KBM-7 (cell line): Measurements from ENCODE around the gene LANCL3.
A peak's percentile ranks its signal among the peaks of the same experiment; 100 is the strongest.

Experiments used
- DNase-seq: peaks from one replicate; pipeline ENCODE4 v3.0.0-alpha.2; 2015
- in situ Hi-C: fragments of 300-500 bp; cut with MboI; formaldehyde crosslinking; loops from 2 replicates; pipeline ENCODE4 v1.14.3; 2020; ENCODE audit warnings: low sequenced_read_pairs, low pct_unique_long_range_greater_than_20kb, mixed read lengths

LANCL3 gene

GRCh38 chrX:37676811-37677210 is 105.3 kb downstream of the LANCL3 start:
- DNase-seq = no peak
- in situ Hi-C loops = no loop called here

- in situ Hi-C loops = no loop called here
- DNase-seq = no peak
Measured at GRCh38 chrX:37677243-37677642, 105.8 kb downstream of the LANCL3 start.

- in situ Hi-C loops = no loop called here
- no peak for DNase-seq
Measured at GRCh38 chrX:37677765-37678164, 106.3 kb downstream of the LANCL3 start.

- in situ Hi-C loops = no loop called here
- DNase-seq = no peak
Measured at GRCh38 chrX:37678574-37678973, 107.1 kb downstream of the LANCL3 start.

- DNase-seq = no peak
- in situ Hi-C loops = no loop called here
Measured at GRCh38 chrX:37679230-37679629, 107.8 kb downstream of the LANCL3 start.

- DNase-seq = no peak
- in situ Hi-C loops = no loop called here
Measured at GRCh38 chrX:37679888-37680287, 108.4 kb downstream of the LANCL3 start.

- in situ Hi-C loops = no loop called here
- no peak for DNase-seq
Measured at GRCh38 chrX:37684426-37684825, 113.0 kb downstream of the LANCL3 start.

GRCh38 chrX:37684973-37685372 is 113.5 kb downstream of the LANCL3 start:
- in situ Hi-C loops = no loop called here
- no peak for DNase-seq

GRCh38 chrX:37685381-37686359 is 114.2 kb downstream of the LANCL3 start, which contains the start of gene XK:
Gene XK (plus strand): TSS chrX:37685791. CDS start chrX:37685962, 171 bp downstream.
- peak; percentile 72 for DNase-seq
- in situ Hi-C loops = no loop called here

GRCh38 chrX:37686369-37686995 is 115.0 kb downstream of the LANCL3 start:
- no peak for DNase-seq
- in situ Hi-C loops = no loop called here

- DNase-seq = no peak
- in situ Hi-C loops = no loop called here
Measured at GRCh38 chrX:37686996-37687395, 115.5 kb downstream of the LANCL3 start.

GRCh38 chrX:37690119-37690518 is 118.7 kb downstream of the LANCL3 start:
- in situ Hi-C loops = no loop called here

GRCh38 chrX:37692918-37693317 is 121.5 kb downstream of the LANCL3 start:
- in situ Hi-C loops = no loop called here
- no peak for DNase-seq

More at GRCh38 chrX:37690119-37690518, 118.7 kb downstream of the LANCL3 start:
- no peak for DNase-seq

- in situ Hi-C loops = no loop called here
- no peak for DNase-seq
Measured at GRCh38 chrX:37697169-37697760, 125.8 kb downstream of the LANCL3 start.

GRCh38 chrX:37701588-37701987 is 130.1 kb downstream of the LANCL3 start:
- in situ Hi-C loops = no loop called here
- DNase-seq = no peak

- in situ Hi-C loops = no loop called here
- DNase-seq = no peak
Measured at GRCh38 chrX:37711991-37712390, 140.5 kb downstream of the LANCL3 start.

GRCh38 chrX:37712458-37712857 is 141.0 kb downstream of the LANCL3 start:
- DNase-seq = no peak
- in situ Hi-C loops = no loop called here

GRCh38 chrX:37714479-37714878 is 143.0 kb downstream of the LANCL3 start:
- in situ Hi-C loops = no loop called here
- DNase-seq = no peak

GRCh38 chrX:37716602-37717001 is 145.1 kb downstream of the LANCL3 start:
- DNase-seq = no peak
- in situ Hi-C loops = no loop called here

- DNase-seq = no peak
- in situ Hi-C loops = no loop called here
Measured at GRCh38 chrX:37717708-37718107, 146.2 kb downstream of the LANCL3 start.
